ENCODE data around the gene ZNF534. TPM values are rescaled to one million over a fixed set of nuclear protein-coding genes. Genes with fewer than 3 reads are reported as not detected.

ZNF534 gene
- total RNA-seq (2016; rRNA removed; fragmentation: Illumina TruSeq; extraction: Trizol), result 0.04 TPM in 1 of 2 replicates, not detected in the other
- total RNA-seq (2016; cell fraction: cytosol; rRNA removed; fragmentation: Illumina TruSeq; extraction: Trizol; ENCODE audit: low read depth), result not detected in 2 replicates
- 0.04 TPM in 1 of 2 replicates, not detected in the other for total RNA-seq (2016; cell fraction: insoluble cytoplasmic fraction; rRNA removed; fragmentation: Illumina TruSeq; extraction: Trizol)
- 0.09 TPM in 1 of 2 replicates, not detected in the other for total RNA-seq (2016; cell fraction: membrane; rRNA removed; fragmentation: Illumina TruSeq; extraction: Trizol)
- not detected in 2 replicates for total RNA-seq (2016; cell fraction: nucleus; rRNA removed; fragmentation: Illumina TruSeq; extraction: Trizol)
- polyA plus RNA-seq (2011; rRNA removed), result 0.08 TPM in 1 of 2 replicates, not detected in the other
- not detected in 2 replicates for polyA plus RNA-seq (2011; cell fraction: cytosol; rRNA removed)
- polyA plus RNA-seq (2011; cell fraction: nucleus; rRNA removed), result not detected in 2 replicates
- polyA plus RNA-seq (2012), result not detected in 2 replicates
- polyA plus RNA-seq (2016; cell fraction: cytosol; fragmentation: Illumina TruSeq; extraction: Trizol; ENCODE audit: low read depth), result not detected in 2 replicates
- polyA plus RNA-seq (2016; cell fraction: insoluble cytoplasmic fraction; fragmentation: Illumina TruSeq; extraction: Trizol; ENCODE audit: low read depth), result not detected in 2 replicates
- polyA plus RNA-seq (2016; cell fraction: membrane; fragmentation: Illumina TruSeq; extraction: Trizol; ENCODE audit: low read depth), result not detected in 2 replicates
- not detected in 2 replicates for polyA plus RNA-seq (2016; cell fraction: nucleus; fragmentation: Illumina TruSeq; extraction: Trizol; ENCODE audit: insufficient read depth, low read depth)
- not detected in 2 replicates for polyA minus RNA-seq (2011; rRNA and poly(A)+ RNA removed; ENCODE audit: low replicate concordance)
- polyA minus RNA-seq (2011; cell fraction: cytosol; rRNA and poly(A)+ RNA removed), result not detected in 2 replicates
- not detected in 2 replicates for polyA minus RNA-seq (2011; cell fraction: nucleus; rRNA and poly(A)+ RNA removed)
- percentile 17 among the genes with signal in this experiment for Bru-seq, nascent RNA
- percentile 20 among the genes with signal in this experiment for BruChase-seq, experiment 1, labeled RNA remaining after a 6-hour chase
- percentile 22 among the genes with signal in this experiment for BruChase-seq, experiment 2, labeled RNA remaining after a 2-hour chase
- long read RNA-seq, experiment 1, result 0 reads
- long read RNA-seq, experiment 2, result 0 reads

DNA sequence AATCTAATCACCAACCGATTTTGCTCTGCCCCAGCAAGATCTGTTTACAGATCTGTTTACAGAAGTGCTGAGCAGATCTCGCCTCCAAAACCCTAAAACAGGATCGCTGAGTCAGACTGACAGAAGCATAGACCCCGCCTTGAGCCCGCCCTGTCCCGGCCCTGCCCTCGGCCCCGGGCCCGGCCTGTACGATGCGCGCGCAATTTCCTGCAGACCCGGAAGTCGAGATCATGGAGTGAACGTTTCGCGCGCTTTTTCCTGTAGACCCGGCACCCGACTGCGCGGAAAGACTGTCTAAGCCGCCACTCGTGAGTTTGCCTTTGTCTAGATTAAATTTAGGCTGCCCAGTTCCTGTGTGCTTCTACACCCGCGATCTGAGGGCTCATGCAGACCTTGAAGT, at the start of gene ZNF534:
Gene ZNF534, plus strand, starts transcription at position 212 of the 400 bp plus-strand sequence. CDS start 2,327 bp downstream, outside the sequence.
- Histone ChIP-seq H3K27me3 (ENCODE audit: control insufficient read depth in 1 of 2, insufficient read depth in 2 of 2, low read length in 2 of 2) (no peaks in the 10 kb centered on the region), H2AFZ (ENCODE audit: low read length) (no peak within 1 kb of the TSS), H3K79me2 (ENCODE audit: insufficient read depth, low read length) (no peaks in the 10 kb centered on the region), H3K4me2 (ENCODE audit: low read depth, low read length) (no peak within 1 kb of the TSS), H3K4me3 (replicated peaks in 1 of 3; ENCODE audit: insufficient read depth in 1 of 3, low read depth in 2 of 3, low read length in 3 of 3) (no peak within 1 kb of the TSS), H3K9ac (ENCODE audit: insufficient read depth, low read depth, low read length) (no peak within 1 kb of the TSS), H3K4me1 (ENCODE audit: insufficient read depth, low read length) (no peaks in the 10 kb centered on the region), H3K9me3 (ENCODE audit: low read length) (peaks cover 74% of the 10 kb centered on the region), H4K20me1 (ENCODE audit: insufficient read depth, low read length) (no peaks in the 10 kb centered on the region), H3K27ac (ENCODE audit: extremely low read length, insufficient read depth, low read length) (no peak within 1 kb of the TSS), H3K36me3 (replicated peaks in 1 of 2; ENCODE audit: control insufficient read depth in 1 of 2, insufficient read depth in 2 of 2, low read length in 2 of 2) (no peaks in the 10 kb centered on the region)
- WGBS (ENCODE audit: low lambda C conversion rate), result 61% methylated on average over 27 of the region's 27 CpGs
- CTCF ChIA-PET (ENCODE audit: low intra/inter-chr PET ratio, low total read pairs), result no interaction called here
- POLR2A ChIA-PET, result no interaction called here
- intact Hi-C loops (cut with micrococcal nuclease; ENCODE audit: unreplicated experiment) (no loop called here), in situ Hi-C loops (cut with HindIII; ENCODE audit: extremely low pct_ligation_motif_present, low pct_unique_long_range_greater_than_20kb) (no loop called here)
- BruUV-seq (replicated peaks), result no TSS peak
- TF ChIP-seq, protein P1, sequence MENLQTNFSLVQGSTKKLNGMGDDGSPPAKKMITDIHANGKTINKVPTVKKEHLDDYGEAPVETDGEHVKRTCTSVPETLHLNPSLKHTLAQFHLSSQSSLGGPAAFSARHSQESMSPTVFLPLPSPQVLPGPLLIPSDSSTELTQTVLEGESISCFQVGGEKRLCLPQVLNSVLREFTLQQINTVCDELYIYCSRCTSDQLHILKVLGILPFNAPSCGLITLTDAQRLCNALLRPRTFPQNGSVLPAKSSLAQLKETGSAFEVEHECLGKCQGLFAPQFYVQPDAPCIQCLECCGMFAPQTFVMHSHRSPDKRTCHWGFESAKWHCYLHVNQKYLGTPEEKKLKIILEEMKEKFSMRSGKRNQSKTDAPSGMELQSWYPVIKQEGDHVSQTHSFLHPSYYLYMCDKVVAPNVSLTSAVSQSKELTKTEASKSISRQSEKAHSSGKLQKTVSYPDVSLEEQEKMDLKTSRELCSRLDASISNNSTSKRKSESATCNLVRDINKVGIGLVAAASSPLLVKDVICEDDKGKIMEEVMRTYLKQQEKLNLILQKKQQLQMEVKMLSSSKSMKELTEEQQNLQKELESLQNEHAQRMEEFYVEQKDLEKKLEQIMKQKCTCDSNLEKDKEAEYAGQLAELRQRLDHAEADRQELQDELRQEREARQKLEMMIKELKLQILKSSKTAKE (CRISPR knock-in tag; IDR thresholded peaks at IDR 0.05; ENCODE audit: borderline replicate concordance), result no peak
- TF ChIP-seq, protein P2, sequence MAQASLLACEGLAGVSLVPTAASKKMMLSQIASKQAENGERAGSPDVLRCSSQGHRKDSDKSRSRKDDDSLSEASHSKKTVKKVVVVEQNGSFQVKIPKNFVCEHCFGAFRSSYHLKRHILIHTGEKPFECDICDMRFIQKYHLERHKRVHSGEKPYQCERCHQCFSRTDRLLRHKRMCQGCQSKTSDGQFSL (CRISPR knock-in tag; IDR thresholded peaks at IDR 0.05), result no peak
- FAIRE-seq, result no peak
- DNase-seq (ENCODE audit: low spot score), result no peak
- ATAC-seq, result no peak

Measured in HepG2 (cell line).